ENCODE results near the gene SETBP1.

Gene SETBP1

GRCh38 chr18:44998360-44998759 is 317.7 kb downstream of the SETBP1 start:
- no peak for DNase-seq

GRCh38 chr18:45004546-45005080 is 323.9 kb downstream of the SETBP1 start:
- no peak for DNase-seq

- no peak for DNase-seq
Measured at GRCh38 chr18:45006934-45007333, 326.2 kb downstream of the SETBP1 start.

- DNase-seq: no peak
Measured at GRCh38 chr18:45007531-45007930, 326.8 kb downstream of the SETBP1 start.

GRCh38 chr18:45008694-45009413 is 328.2 kb downstream of the SETBP1 start:
- DNase-seq: no peak

- DNase-seq: no peak
Measured at GRCh38 chr18:45009756-45010155, 329.1 kb downstream of the SETBP1 start.

- no peak for DNase-seq
Measured at GRCh38 chr18:45012286-45012685, 331.6 kb downstream of the SETBP1 start.

GRCh38 chr18:45014047-45014501 is 333.4 kb downstream of the SETBP1 start:
- DNase-seq: no peak

GRCh38 chr18:45015788-45016128 is 335.1 kb downstream of the SETBP1 start:
- DNase-seq: no peak

GRCh38 chr18:45019469-45019868 is 338.8 kb downstream of the SETBP1 start:
- no peak for DNase-seq

- no peak for DNase-seq
Measured at GRCh38 chr18:45023519-45023918, 342.8 kb downstream of the SETBP1 start.

GRCh38 chr18:45024357-45025088 is 343.8 kb downstream of the SETBP1 start:
- no peak for DNase-seq

GRCh38 chr18:45025089-45025450 is 344.4 kb downstream of the SETBP1 start:
- DNase-seq: no peak

GRCh38 chr18:45026162-45026561 is 345.5 kb downstream of the SETBP1 start:
- DNase-seq: no peak

GRCh38 chr18:45034179-45034578 is 353.5 kb downstream of the SETBP1 start:
- DNase-seq: no peak

GRCh38 chr18:45037618-45038017 is 356.9 kb downstream of the SETBP1 start:
- DNase-seq: no peak

GRCh38 chr18:45039376-45039775 is 358.7 kb downstream of the SETBP1 start:
- DNase-seq: no peak

- DNase-seq: no peak
Measured at GRCh38 chr18:45040879-45041278, 360.2 kb downstream of the SETBP1 start.

GRCh38 chr18:45044787-45045186 is 364.1 kb downstream of the SETBP1 start:
- no peak for DNase-seq

GRCh38 chr18:45046228-45046627 is 365.5 kb downstream of the SETBP1 start:
- no peak for DNase-seq

GRCh38 chr18:45046961-45047360 is 366.3 kb downstream of the SETBP1 start:
- DNase-seq: no peak

GRCh38 chr18:45049578-45050319 is 369.1 kb downstream of the SETBP1 start:
- no peak for DNase-seq

Data from NCI-H1694 (cell line).